ENCODE results near the gene DPP10.

Gene DPP10

DNA sequence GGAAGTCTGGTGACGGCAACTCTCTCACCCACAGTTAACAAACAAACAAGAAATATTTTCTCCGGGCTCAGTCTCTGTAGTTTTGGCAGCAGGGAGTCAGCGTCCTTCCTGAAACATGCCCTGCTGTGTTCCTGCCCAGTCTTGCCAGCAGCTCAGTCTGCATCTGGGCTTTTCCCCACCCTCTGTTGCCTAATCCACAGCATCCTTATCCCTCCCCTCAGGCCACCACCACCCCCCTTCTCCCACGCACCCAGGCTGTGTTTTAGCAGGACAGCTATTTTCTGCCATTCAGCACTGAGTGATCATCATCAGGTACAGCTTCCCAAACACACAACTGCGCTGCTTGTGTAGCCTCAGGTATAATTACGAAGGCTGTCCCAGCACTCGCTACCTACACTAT is 168.2 kb downstream of the DPP10 start:
- H3K9me3 ChIP-seq (ENCODE audit: control insufficient read depth, low read depth, low read length): no peaks in the 10 kb centered on the region
- H3K27ac ChIP-seq (ENCODE audit: low read length): no peak overlapping the region

GRCh38 chr2:114614592-114614991 is 172.2 kb downstream of the DPP10 start:
- Histone ChIP-seq H3K9me3 (ENCODE audit: control insufficient read depth, low read depth, low read length) (no peaks in the 10 kb centered on the region), H3K4me1 (ENCODE audit: control insufficient read depth, low read depth, low read length) (peaks cover 9% of the 10 kb centered on the region), H3K36me3 (ENCODE audit: control insufficient read depth, low read depth, low read length) (no peaks in the 10 kb centered on the region), H3K4me3 (ENCODE audit: low read length) (no peak overlapping the region), H3K27me3 (ENCODE audit: control insufficient read depth, insufficient read depth, low read length) (no peaks in the 10 kb centered on the region), H3K27ac (ENCODE audit: low read length) (no peak overlapping the region), H3K9ac (ENCODE audit: low read length) (no peak overlapping the region)

More for the DNA sequence above, 168.2 kb downstream of the DPP10 start:
- H3K9ac ChIP-seq (ENCODE audit: low read length): no peak overlapping the region
- H3K27me3 ChIP-seq (ENCODE audit: control insufficient read depth, insufficient read depth, low read length): no peaks in the 10 kb centered on the region
- H3K4me3 ChIP-seq (ENCODE audit: low read length): no peak overlapping the region
- no peaks in the 10 kb centered on the region for H3K36me3 ChIP-seq (ENCODE audit: control insufficient read depth, low read depth, low read length)
- peaks cover 13% of the 10 kb centered on the region for H3K4me1 ChIP-seq (ENCODE audit: control insufficient read depth, low read depth, low read length)

DNA sequence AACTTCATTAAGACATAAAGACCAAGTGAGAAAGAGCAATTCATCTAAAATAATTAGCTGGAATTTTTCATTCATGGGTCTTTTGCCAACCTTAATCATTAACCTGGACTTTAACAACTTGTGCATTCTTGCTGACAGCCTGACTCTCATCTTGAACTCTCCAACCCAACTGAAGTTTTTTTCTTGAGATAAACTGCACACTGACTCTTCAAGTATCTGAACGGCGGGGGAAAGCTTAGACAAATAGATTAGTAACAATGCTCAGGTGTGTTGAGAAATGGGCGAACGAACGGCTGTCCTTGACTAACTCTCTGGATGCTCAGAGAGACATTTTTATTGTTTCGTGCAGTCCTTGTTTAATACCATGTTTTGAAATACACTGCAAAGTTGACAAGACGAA is 186.0 kb downstream of the DPP10 start:
- Histone ChIP-seq H3K4me3 (ENCODE audit: low read length) (no peak overlapping the region), H3K36me3 (ENCODE audit: control insufficient read depth, low read depth, low read length) (no peaks in the 10 kb centered on the region), H3K4me1 (ENCODE audit: control insufficient read depth, low read depth, low read length) (no peaks in the 10 kb centered on the region), H3K27ac (ENCODE audit: low read length) (no peak overlapping the region), H3K9ac (ENCODE audit: low read length) (no peak overlapping the region), H3K9me3 (ENCODE audit: control insufficient read depth, low read depth, low read length) (no peaks in the 10 kb centered on the region), H3K27me3 (ENCODE audit: control insufficient read depth, insufficient read depth, low read length) (no peaks in the 10 kb centered on the region)

DNA sequence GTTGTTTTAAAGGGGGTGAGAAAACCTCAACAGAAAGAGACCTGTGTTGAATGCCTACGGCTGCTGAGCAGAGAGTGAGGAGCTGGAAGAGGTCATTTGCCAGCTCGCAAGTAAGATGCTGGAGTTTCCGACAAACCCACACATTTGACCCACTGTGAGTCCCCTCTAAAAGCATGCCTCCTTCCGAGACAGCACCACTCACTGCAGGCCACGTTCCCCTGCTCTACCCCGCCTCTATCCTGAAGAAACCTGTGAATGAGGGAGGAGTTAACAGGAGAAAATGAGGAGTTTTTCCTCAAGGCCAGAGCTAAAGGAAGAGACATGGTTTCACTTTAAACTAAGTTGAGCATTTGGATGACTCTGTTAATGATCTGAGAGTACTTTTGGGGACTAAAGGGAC is 188.7 kb downstream of the DPP10 start:
- Histone ChIP-seq H3K27ac (ENCODE audit: low read length) (no peak overlapping the region), H3K4me3 (ENCODE audit: low read length) (no peak overlapping the region), H3K4me1 (ENCODE audit: control insufficient read depth, low read depth, low read length) (no peaks in the 10 kb centered on the region), H3K36me3 (ENCODE audit: control insufficient read depth, low read depth, low read length) (no peaks in the 10 kb centered on the region), H3K9me3 (ENCODE audit: control insufficient read depth, low read depth, low read length) (no peaks in the 10 kb centered on the region), H3K9ac (ENCODE audit: low read length) (no peak overlapping the region), H3K27me3 (ENCODE audit: control insufficient read depth, insufficient read depth, low read length) (no peaks in the 10 kb centered on the region)

DNA sequence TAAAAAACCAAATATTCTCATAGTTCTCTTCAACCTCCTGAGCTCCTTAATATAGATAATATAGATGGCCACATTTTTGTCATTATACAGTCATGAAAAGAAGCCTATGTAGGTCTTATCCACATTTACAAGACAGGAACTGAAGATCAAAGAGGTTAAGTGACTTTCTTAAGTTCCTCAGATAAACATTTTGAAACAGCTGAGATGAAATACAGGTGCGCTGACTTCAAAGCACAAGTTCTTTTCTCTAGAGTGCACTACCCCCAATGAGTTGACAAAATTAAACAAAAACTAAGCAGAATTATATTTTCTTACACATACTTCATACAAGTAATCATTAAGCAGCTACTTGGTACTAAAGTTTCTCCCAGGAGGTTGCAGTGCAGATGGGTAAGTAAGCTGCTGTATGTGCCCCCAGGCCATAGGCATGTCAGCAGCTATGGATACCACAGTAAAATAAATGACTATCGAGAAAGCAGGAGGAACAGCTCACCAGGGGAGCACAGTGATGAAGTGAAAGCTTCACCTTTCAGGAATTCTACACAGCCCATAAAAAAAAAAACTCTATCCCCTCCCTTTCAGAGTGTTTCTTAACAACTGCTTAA is 199.8 kb downstream of the DPP10 start:
- no peaks in the 10 kb centered on the region for H3K27me3 ChIP-seq (ENCODE audit: control insufficient read depth, insufficient read depth, low read length)
- no peaks in the 10 kb centered on the region for H3K4me1 ChIP-seq (ENCODE audit: control insufficient read depth, low read depth, low read length)
- H3K9me3 ChIP-seq (ENCODE audit: control insufficient read depth, low read depth, low read length): peaks cover 12% of the 10 kb centered on the region
- no peak overlapping the region for H3K27ac ChIP-seq (ENCODE audit: low read length)
- no peaks in the 10 kb centered on the region for H3K36me3 ChIP-seq (ENCODE audit: control insufficient read depth, low read depth, low read length)
- no peak overlapping the region for H3K4me3 ChIP-seq (ENCODE audit: low read length)
- H3K9ac ChIP-seq (ENCODE audit: low read length): no peak overlapping the region

GRCh38 chr2:114642988-114643553 is 200.6 kb downstream of the DPP10 start:
- Histone ChIP-seq H3K9ac (ENCODE audit: low read length) (no peak overlapping the region), H3K4me1 (ENCODE audit: control insufficient read depth, low read depth, low read length) (no peaks in the 10 kb centered on the region), H3K27me3 (ENCODE audit: control insufficient read depth, insufficient read depth, low read length) (no peaks in the 10 kb centered on the region), H3K4me3 (ENCODE audit: low read length) (no peak overlapping the region), H3K9me3 (ENCODE audit: control insufficient read depth, low read depth, low read length) (peaks cover 10% of the 10 kb centered on the region), H3K36me3 (ENCODE audit: control insufficient read depth, low read depth, low read length) (no peaks in the 10 kb centered on the region), H3K27ac (ENCODE audit: low read length) (no peak overlapping the region)

GRCh38 chr2:114651933-114652332 is 209.5 kb downstream of the DPP10 start:
- H3K27ac ChIP-seq (ENCODE audit: low read length): no peak overlapping the region
- no peak overlapping the region for H3K4me3 ChIP-seq (ENCODE audit: low read length)
- H3K36me3 ChIP-seq (ENCODE audit: control insufficient read depth, low read depth, low read length): no peaks in the 10 kb centered on the region
- peaks cover 12% of the 10 kb centered on the region for H3K4me1 ChIP-seq (ENCODE audit: control insufficient read depth, low read depth, low read length)
- no peak overlapping the region for H3K9ac ChIP-seq (ENCODE audit: low read length)
- H3K9me3 ChIP-seq (ENCODE audit: control insufficient read depth, low read depth, low read length): no peaks in the 10 kb centered on the region
- H3K27me3 ChIP-seq (ENCODE audit: control insufficient read depth, insufficient read depth, low read length): no peaks in the 10 kb centered on the region

DNA sequence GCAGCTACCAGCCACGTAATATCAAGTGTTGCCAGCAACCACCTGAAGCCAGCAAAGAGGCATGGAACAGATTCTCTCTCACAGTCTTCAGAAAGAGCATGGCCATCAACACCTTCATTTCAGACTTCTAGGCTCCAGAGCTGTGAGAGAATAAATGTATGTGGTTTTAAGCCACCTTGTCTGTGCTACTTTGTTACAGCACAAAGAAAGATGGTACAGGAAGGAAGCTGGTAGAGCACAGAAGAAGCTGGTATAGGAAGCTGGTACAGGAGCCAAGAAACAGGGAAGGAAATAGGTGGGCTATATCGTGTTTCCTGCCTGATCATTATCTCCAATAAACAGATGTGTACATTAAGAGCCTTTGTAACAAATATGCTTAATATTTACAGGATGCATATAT is 217.4 kb downstream of the DPP10 start:
- H3K4me3 ChIP-seq (ENCODE audit: low read length): no peak overlapping the region
- H3K4me1 ChIP-seq (ENCODE audit: control insufficient read depth, low read depth, low read length): no peaks in the 10 kb centered on the region
- H3K27ac ChIP-seq (ENCODE audit: low read length): no peak overlapping the region
- H3K27me3 ChIP-seq (ENCODE audit: control insufficient read depth, insufficient read depth, low read length): no peaks in the 10 kb centered on the region
- no peaks in the 10 kb centered on the region for H3K36me3 ChIP-seq (ENCODE audit: control insufficient read depth, low read depth, low read length)
- H3K9ac ChIP-seq (ENCODE audit: low read length): no peak overlapping the region
- H3K9me3 ChIP-seq (ENCODE audit: control insufficient read depth, low read depth, low read length): no peaks in the 10 kb centered on the region

DNA sequence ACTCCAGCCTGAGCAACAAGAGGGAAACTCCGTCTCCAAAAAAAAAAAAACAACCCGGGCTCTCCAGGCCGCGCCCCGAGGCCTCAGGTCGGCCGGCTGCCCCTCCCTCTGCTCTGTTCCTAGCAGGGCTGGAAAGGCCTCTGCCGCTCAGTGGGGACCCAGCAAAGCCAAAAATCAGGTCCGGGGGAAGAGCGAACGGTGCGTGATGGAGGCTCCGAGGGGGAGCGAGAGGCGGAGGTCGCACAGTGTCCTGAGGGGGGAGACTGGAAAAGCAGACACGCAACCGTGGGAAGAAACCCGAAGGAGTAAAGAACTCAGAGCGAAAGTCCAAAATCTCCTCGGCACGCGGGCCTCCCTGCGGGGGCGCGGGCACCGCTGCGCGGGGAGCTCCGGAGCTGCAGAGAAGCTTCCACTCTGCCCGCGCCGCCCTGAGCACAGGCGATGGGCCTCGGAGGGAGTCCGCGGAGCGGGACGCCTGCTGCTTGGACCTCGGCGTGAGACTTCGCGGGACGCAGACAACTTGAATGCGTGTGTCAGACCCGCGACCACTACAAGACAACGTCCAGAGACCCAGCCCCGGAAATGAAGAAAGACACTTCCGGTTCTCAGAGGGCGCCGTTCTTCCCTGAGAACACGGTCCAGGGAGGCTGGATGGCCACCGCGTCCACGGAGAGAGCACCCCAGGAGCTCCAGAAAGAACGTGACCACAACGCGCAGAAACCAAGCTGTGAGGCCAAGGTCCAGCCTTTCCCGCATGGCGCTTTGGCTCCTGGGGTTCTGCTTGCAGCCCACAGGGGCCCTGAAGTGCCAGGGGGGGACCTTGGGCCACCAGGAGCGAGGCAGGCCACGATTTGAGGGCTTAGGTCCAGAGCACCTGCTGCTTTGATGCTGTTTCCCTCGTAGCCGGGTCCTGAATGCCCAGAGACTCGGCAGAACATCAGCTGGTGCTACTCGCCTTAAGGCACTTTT is 219.8 kb downstream of the DPP10 start:
- H3K9me3 ChIP-seq (ENCODE audit: control insufficient read depth, low read depth, low read length): no peaks in the 10 kb centered on the region
- H3K9ac ChIP-seq (ENCODE audit: low read length): no peak overlapping the region
- H3K4me1 ChIP-seq (ENCODE audit: control insufficient read depth, low read depth, low read length): no peaks in the 10 kb centered on the region
- no peak overlapping the region for H3K27ac ChIP-seq (ENCODE audit: low read length)
- no peaks in the 10 kb centered on the region for H3K27me3 ChIP-seq (ENCODE audit: control insufficient read depth, insufficient read depth, low read length)
- no peaks in the 10 kb centered on the region for H3K36me3 ChIP-seq (ENCODE audit: control insufficient read depth, low read depth, low read length)
- H3K4me3 ChIP-seq (ENCODE audit: low read length): no peak overlapping the region

GRCh38 chr2:114668415-114668814 is 226.0 kb downstream of the DPP10 start:
- H3K9me3 ChIP-seq (ENCODE audit: control insufficient read depth, low read depth, low read length): no peaks in the 10 kb centered on the region
- H3K36me3 ChIP-seq (ENCODE audit: control insufficient read depth, low read depth, low read length): no peaks in the 10 kb centered on the region
- H3K4me1 ChIP-seq (ENCODE audit: control insufficient read depth, low read depth, low read length): peaks cover 6% of the 10 kb centered on the region
- H3K27me3 ChIP-seq (ENCODE audit: control insufficient read depth, insufficient read depth, low read length): no peaks in the 10 kb centered on the region
- no peak overlapping the region for H3K9ac ChIP-seq (ENCODE audit: low read length)
- no peak overlapping the region for H3K27ac ChIP-seq (ENCODE audit: low read length)
- H3K4me3 ChIP-seq (ENCODE audit: low read length): no peak overlapping the region

DNA sequence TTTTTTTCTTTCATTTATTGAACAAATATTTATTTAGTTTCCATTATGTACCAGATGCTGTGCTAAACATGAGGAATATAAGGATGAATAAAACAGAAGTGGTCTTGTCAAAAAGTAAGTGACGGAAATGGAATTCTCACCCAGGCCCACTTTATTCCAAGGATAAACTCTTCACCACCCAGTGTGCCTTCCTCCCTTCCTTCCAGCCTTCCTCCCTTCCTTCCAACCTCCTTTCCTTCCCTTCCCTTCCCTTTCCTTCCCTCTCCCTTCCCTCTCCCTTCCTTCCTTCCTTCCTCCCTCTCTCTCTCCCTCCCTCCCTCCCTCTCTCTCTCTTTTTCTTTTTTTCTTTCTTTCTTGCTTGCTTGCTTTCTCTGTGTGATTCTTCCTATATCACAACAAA is 240.8 kb downstream of the DPP10 start:
- Histone ChIP-seq H3K27ac (ENCODE audit: low read length) (no peak overlapping the region), H3K36me3 (ENCODE audit: control insufficient read depth, low read depth, low read length) (no peaks in the 10 kb centered on the region), H3K4me1 (ENCODE audit: control insufficient read depth, low read depth, low read length) (peaks cover 27% of the 10 kb centered on the region), H3K9me3 (ENCODE audit: control insufficient read depth, low read depth, low read length) (no peaks in the 10 kb centered on the region), H3K4me3 (ENCODE audit: low read length) (no peak overlapping the region), H3K9ac (ENCODE audit: low read length) (no peak overlapping the region), H3K27me3 (ENCODE audit: control insufficient read depth, insufficient read depth, low read length) (no peaks in the 10 kb centered on the region)
